ENCODE measurements around the gene C3.

C3 gene

DNA sequence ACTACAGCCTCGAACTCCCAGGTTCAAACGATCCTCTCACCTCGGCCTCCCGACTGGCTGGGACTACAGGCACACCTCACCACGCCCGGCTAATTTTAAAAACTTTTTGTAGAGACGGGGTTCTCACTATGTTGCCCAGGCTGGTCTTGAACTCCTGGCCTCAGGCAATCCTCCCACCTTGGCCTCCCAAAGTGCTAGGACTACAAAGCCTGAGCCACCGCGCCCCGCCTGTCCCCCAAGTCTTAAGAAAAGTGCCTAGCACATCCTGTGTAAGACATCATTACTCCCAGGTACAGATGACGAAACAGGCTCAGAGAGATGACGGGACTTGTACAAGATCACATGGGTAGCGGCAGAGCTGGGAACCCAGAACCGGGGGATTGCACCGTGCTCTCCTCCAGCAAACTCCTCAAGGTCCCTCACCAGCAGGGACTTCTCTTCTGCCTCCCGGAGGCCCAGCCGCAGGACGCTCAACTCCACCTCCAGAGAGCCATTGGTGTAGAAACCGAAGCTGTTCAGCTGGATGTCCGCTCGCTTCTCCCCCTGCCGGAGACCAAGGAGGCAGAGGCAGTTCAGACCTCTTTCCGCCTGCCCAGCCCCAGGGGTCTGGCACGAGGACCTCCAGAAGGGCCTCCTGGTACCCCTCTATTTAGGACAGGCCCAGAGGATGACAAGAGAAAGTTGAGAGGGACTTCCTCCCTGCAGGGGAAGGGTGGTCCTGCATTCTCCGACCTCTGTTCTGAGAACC, 15.9 kb upstream of the C3 start:
- TF ChIP-seq, protein P1, sequence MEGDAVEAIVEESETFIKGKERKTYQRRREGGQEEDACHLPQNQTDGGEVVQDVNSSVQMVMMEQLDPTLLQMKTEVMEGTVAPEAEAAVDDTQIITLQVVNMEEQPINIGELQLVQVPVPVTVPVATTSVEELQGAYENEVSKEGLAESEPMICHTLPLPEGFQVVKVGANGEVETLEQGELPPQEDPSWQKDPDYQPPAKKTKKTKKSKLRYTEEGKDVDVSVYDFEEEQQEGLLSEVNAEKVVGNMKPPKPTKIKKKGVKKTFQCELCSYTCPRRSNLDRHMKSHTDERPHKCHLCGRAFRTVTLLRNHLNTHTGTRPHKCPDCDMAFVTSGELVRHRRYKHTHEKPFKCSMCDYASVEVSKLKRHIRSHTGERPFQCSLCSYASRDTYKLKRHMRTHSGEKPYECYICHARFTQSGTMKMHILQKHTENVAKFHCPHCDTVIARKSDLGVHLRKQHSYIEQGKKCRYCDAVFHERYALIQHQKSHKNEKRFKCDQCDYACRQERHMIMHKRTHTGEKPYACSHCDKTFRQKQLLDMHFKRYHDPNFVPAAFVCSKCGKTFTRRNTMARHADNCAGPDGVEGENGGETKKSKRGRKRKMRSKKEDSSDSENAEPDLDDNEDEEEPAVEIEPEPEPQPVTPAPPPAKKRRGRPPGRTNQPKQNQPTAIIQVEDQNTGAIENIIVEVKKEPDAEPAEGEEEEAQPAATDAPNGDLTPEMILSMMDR (IDR thresholded peaks at IDR 0.05; ENCODE audit: borderline replicate concordance, control extremely low read depth, extremely low read depth, insufficient read depth, missing control alignments), result peak; percentile 71
- in situ Hi-C loops (cut with MboI; ENCODE audit: low sequenced_read_pairs, unreplicated experiment), result loop anchor here (5.0 kb wide), 1 partner anchor 214 kb away; no protein-coding TSS in a partner anchor
- DNase-seq (ENCODE audit: low spot score), result peak; percentile 83

DNA sequence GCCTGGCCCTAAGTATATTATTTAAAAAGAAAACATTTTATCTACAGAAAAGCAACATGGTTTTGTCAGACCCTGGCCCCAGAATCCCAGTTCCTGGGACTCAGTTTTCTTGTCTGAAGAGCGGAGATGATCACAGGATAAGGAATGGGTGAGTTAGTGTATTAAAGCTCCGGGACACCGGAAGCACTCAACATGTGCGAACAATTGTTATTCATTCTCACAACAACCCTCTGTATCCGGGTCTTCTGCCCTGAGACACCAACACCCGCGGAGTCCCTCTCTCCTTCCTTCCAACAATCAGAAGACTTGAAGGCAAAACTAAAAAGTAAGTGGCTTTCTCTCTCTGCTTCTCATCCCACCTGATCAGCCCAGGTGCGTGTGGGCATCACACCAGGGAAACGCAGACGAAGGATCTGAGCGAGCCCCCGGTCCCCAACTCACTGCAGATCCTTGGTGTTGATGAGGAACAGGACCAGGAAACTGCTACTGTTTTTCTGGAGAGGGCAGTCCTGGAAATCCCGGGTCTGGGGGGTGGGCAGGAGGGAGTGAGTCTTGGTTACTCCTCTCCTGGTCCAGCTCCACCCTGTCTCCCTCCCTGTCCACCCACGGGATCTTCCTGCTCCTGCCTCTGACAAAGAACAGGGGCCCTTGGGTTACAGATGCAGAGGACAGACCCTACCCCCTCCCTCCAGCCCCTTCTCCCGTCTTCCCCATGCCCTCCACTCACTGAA, 14.9 kb upstream of the C3 start:
- TF ChIP-seq, protein P1 (IDR thresholded peaks at IDR 0.05; ENCODE audit: borderline replicate concordance, control extremely low read depth, extremely low read depth, insufficient read depth, missing control alignments), result no peak
- in situ Hi-C loops (cut with MboI; ENCODE audit: low sequenced_read_pairs, unreplicated experiment), result loop anchor here (5.0 kb wide), 1 partner anchor 213 kb away; no protein-coding TSS in a partner anchor
- DNase-seq (ENCODE audit: low spot score), result no peak

DNA sequence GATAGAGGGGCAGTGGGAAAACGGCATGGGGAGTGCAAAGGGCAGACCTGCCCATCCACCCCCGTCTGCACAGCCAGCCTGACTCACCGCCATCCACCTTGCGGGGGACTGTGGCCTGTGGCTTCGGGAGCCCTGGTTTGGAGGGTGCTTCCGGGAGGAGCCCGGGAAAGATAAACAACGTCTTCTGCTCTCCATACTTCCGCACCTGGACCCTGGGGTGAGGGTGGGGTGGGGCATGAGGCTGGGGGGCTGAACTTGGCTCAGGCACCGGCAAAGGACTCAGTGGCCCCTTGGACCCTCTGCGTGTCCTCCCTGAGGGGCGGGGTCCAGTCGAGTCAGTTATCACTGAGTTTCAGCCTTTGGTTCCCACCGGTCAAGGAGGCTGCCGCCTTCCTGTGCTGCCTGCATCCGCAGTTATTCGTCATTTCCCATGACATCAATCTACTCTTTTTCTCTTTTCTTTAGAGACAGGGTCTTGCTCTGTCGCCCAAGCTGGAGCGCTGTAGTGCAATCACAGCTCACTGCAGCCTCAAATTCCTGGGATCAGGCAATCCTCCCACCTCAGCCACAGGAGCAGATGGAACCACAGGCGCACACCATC, 13.7 kb upstream of the C3 start:
- no peak for DNase-seq (ENCODE audit: low spot score)
- in situ Hi-C loops (cut with MboI; ENCODE audit: low sequenced_read_pairs, unreplicated experiment), result no loop called here
- TF ChIP-seq, protein P1 (IDR thresholded peaks at IDR 0.05; ENCODE audit: borderline replicate concordance, control extremely low read depth, extremely low read depth, insufficient read depth, missing control alignments), result no peak

DNA sequence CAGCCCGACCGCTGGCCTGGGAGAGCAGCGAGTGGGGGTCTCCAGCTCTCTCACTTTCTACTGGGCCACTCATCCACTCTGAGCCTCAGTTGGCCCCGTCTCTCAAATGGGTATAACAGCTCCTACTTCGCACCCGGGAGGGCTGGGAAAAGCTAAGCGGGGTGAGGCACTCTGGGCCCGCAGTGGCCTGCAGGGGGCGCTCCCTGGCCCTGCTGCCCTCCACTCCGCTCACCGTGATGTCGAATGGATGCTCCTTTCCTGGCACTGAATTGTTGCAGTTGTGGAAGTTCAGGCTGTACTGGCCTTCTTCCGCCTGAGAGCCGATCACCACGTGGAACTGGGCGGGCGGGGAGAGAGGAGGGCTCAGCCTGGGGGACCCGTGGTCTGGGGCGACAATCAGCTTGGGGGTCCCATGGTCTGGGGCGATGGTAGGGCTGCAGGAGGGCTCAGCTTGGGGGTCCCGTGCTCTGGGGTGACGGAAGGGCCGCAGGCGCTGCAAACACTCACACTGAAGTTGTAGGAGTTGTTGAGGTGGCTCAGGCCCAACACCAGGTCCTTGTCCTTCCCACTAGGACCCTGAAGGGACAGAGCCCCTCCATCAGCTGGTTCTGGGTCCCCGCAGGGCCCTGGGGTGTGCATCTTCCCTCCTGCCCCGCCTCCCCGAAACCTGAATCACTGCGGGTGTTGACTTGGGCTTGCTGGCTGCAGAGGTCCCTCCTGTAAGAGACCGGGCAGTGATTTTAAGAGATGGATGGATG, 13.1 kb upstream of the C3 start:
- TF ChIP-seq, protein P1 (IDR thresholded peaks at IDR 0.05; ENCODE audit: borderline replicate concordance, control extremely low read depth, extremely low read depth, insufficient read depth, missing control alignments), result peak; percentile 7
- in situ Hi-C loops (cut with MboI; ENCODE audit: low sequenced_read_pairs, unreplicated experiment), result no loop called here
- no peak for DNase-seq (ENCODE audit: low spot score)

DNA sequence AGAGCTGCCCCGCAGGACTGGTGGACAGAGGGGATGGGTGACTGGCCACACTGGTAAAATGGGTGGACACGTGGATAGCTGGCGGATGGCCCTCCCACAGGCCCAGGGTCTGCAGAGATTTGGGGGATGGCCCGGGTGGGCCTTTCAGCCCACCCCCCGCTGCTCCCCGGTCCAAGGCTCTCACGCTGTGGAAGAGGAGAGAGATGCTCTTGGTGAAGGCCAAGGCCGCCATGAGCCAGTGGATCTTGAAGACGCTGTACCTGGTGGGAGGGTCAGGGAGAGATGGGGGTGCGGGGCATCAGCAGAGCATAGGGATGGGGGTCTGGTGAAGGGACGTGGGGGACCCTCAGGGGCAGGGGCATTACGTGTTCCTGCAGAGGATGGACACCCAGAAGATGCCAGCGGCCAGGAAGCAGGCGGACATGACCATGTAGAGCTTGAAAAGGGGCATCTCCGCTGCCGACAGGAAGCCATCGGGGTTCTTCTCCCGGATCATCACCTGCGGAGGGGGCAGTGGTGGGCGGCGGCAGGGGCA, 12.4 kb upstream of the C3 start:
- DNase-seq (ENCODE audit: low spot score), result no peak
- in situ Hi-C loops (cut with MboI; ENCODE audit: low sequenced_read_pairs, unreplicated experiment), result no loop called here
- TF ChIP-seq, protein P1 (IDR thresholded peaks at IDR 0.05; ENCODE audit: borderline replicate concordance, control extremely low read depth, extremely low read depth, insufficient read depth, missing control alignments), result no peak

DNA sequence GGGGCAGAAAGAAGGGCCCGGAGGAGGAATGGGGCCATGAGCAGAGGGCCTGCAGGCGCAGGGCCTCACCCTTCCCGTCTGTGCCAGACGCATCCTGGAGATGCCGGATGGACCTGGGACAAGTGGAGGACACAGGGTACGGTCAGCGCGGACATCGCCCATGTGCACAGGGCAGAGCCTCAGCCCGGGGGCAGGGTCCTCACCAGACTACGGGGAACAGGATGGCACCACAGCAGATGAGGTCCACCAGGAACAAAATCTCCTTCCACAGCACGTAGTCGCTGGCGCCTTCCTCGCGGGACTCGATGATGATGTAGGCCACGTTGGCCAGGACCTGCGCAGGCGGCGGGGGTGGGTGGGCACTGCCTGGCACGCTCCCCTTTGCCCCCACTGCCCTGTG, 11.4 kb upstream of the C3 start:
- DNase-seq (ENCODE audit: low spot score), result no peak
- TF ChIP-seq, protein P1 (IDR thresholded peaks at IDR 0.05; ENCODE audit: borderline replicate concordance, control extremely low read depth, extremely low read depth, insufficient read depth, missing control alignments), result no peak
- in situ Hi-C loops (cut with MboI; ENCODE audit: low sequenced_read_pairs, unreplicated experiment), result no loop called here
